Osteoblast (primary cell): ENCODE data around the gene CDCA5. TPM values are rescaled to one million over a fixed set of nuclear protein-coding genes. Genes with fewer than 3 reads are reported as not detected.

Experiments used
- DNase-seq: peaks from one replicate; pipeline ENCODE4 v3.0.0; 2011; ENCODE audit warnings: low spot score, mixed read lengths; ENCODE audit not compliant: insufficient read length; ENCODE audit errors: missing footprints
- H2AFZ ChIP-seq: 2 replicates; pipeline ENCODE4 v1.6.0; 2011; ENCODE audit warnings: mild to moderate bottlenecking, low read length
- H3K27ac ChIP-seq: 2 replicates; pipeline ENCODE4 v1.5.1; 2011; ENCODE audit warnings: mild to moderate bottlenecking, low read depth, low read length, moderate library complexity
- H3K27me3 ChIP-seq: 2 replicates; pipeline ENCODE4 v1.6.0; 2012; ENCODE audit warnings: mild to moderate bottlenecking, control low read depth, inconsistent platforms, low read length, moderate library complexity; ENCODE audit not compliant: insufficient read depth
- H3K36me3 ChIP-seq: 2 replicates; pipeline ENCODE4 v1.5.1; 2011; ENCODE audit warnings: mild to moderate bottlenecking, low read length, control low read depth, moderate library complexity; ENCODE audit not compliant: insufficient read depth
- H3K4me1 ChIP-seq: 2 replicates; pipeline ENCODE4 v1.5.1; 2011; ENCODE audit warnings: mild to moderate bottlenecking, low read length, control low read depth, moderate library complexity; ENCODE audit not compliant: insufficient read depth
- H3K4me2 ChIP-seq: 2 replicates; pipeline ENCODE4 v1.6.0; 2011; ENCODE audit warnings: mild to moderate bottlenecking, low read length; ENCODE audit not compliant: insufficient read depth
- H3K4me3 ChIP-seq: fragments of 200-600 bp; sonication (generic); 3 replicates; pipeline ENCODE4 v1.5.1; 2012; ENCODE audit warnings: mild to moderate bottlenecking, low read length, inconsistent platforms; ENCODE audit not compliant: insufficient read depth
- H3K79me2 ChIP-seq: 2 replicates; pipeline ENCODE4 v1.6.0; 2012; ENCODE audit warnings: mild to moderate bottlenecking, low read length, control low read depth, inconsistent platforms; ENCODE audit not compliant: insufficient read depth
- H3K9me3 ChIP-seq: 2 replicates; pipeline ENCODE4 v1.5.1; 2011; ENCODE audit warnings: low read depth, low read length, control low read depth
- H4K20me1 ChIP-seq: 2 replicates; pipeline ENCODE4 v1.6.0; 2012; ENCODE audit warnings: mild to moderate bottlenecking, low read length, control low read depth; ENCODE audit not compliant: insufficient read depth
- total RNA-seq: library from RNA; depleted of rRNA; stranded (reverse); fragments of >200 nt; gene quantifications from 2 replicates; pipeline ENCODE4 v1.2.3, GENCODE V29; 2012
- TF ChIP-seq, protein P1 (sequence below): IDR thresholded peaks from 2 replicates; pipeline ENCODE4 v1.5.1; 2011; ENCODE audit warnings: mild to moderate bottlenecking, low read depth, low read length, moderate library complexity; ENCODE audit errors: extremely low read depth

Gene CDCA5
- total RNA-seq: 2.1 and 3.3 TPM in 2 replicates

- Histone ChIP-seq H3K27me3 (no peaks in the 10 kb centered on the region), H3K9me3 (no peaks in the 10 kb centered on the region), H4K20me1 (no peaks in the 10 kb centered on the region), H3K79me2 (peaks cover 56% of the 10 kb centered on the region), H3K36me3 (peaks cover 47% of the 10 kb centered on the region), H3K4me2 (peak within 1 kb of the TSS; percentile 99), H3K4me1 (peaks cover 22% of the 10 kb centered on the region), H2AFZ (peak within 1 kb of the TSS; percentile 95), H3K4me3 (peak within 1 kb of the TSS; percentile 97), H3K27ac (peak within 1 kb of the TSS; percentile 91)
- TF ChIP-seq, protein P1, sequence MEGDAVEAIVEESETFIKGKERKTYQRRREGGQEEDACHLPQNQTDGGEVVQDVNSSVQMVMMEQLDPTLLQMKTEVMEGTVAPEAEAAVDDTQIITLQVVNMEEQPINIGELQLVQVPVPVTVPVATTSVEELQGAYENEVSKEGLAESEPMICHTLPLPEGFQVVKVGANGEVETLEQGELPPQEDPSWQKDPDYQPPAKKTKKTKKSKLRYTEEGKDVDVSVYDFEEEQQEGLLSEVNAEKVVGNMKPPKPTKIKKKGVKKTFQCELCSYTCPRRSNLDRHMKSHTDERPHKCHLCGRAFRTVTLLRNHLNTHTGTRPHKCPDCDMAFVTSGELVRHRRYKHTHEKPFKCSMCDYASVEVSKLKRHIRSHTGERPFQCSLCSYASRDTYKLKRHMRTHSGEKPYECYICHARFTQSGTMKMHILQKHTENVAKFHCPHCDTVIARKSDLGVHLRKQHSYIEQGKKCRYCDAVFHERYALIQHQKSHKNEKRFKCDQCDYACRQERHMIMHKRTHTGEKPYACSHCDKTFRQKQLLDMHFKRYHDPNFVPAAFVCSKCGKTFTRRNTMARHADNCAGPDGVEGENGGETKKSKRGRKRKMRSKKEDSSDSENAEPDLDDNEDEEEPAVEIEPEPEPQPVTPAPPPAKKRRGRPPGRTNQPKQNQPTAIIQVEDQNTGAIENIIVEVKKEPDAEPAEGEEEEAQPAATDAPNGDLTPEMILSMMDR: no peak
- peak; percentile 100 for DNase-seq
Measured at GRCh38 chr11:65083834-65084597, at the start of gene CDCA5, which contains the start of gene ZFPL1. TSS of gene CDCA5 (minus strand) at chr11:65084040. CDS start at chr11:65083978, 62 bp downstream. TSS of gene ZFPL1 (plus strand) at chr11:65084222. CDS start at chr11:65084699, 477 bp downstream.

- peak overlapping the region; percentile 96 for H3K4me3 ChIP-seq
- peak overlapping the region; percentile 85 for H3K4me2 ChIP-seq
- peaks cover 18% of the 10 kb centered on the region for H3K4me1 ChIP-seq
- no peaks in the 10 kb centered on the region for H3K9me3 ChIP-seq
- H4K20me1 ChIP-seq: peaks cover 35% of the 10 kb centered on the region
- peak overlapping the region; percentile 99 for H3K27ac ChIP-seq
- peaks cover 43% of the 10 kb centered on the region for H3K36me3 ChIP-seq
- H3K79me2 ChIP-seq: peaks cover 52% of the 10 kb centered on the region
- H3K27me3 ChIP-seq: no peaks in the 10 kb centered on the region
- TF ChIP-seq, protein P1: no peak
- no peak overlapping the region for H2AFZ ChIP-seq
- DNase-seq: peak; percentile 82
Measured at GRCh38 chr11:65132988-65133700, 49.3 kb upstream of the CDCA5 start.

- Histone ChIP-seq H3K4me2 (peak overlapping the region; percentile 85), H3K36me3 (peaks cover 50% of the 10 kb centered on the region), H3K27me3 (no peaks in the 10 kb centered on the region)
Measured at GRCh38 chr11:65132238-65132987, 48.6 kb upstream of the CDCA5 start.

More at GRCh38 chr11:65132238-65132987, 48.6 kb upstream of the CDCA5 start:
- TF ChIP-seq, protein P1: no peak
- Histone ChIP-seq H3K79me2 (peaks cover 52% of the 10 kb centered on the region), H4K20me1 (peaks cover 35% of the 10 kb centered on the region), H3K9me3 (no peaks in the 10 kb centered on the region), H3K4me1 (peaks cover 18% of the 10 kb centered on the region), H2AFZ (no peak overlapping the region), H3K27ac (peak overlapping the region; percentile 99), H3K4me3 (peak overlapping the region; percentile 96)
- peak; percentile 47 for DNase-seq
